HL-60/S4 treated with phorbol 12-myristate 13-acetate at 8.2 ng/mL for 4 days and 3 days (cell line): ENCODE data around the gene KCNC4.

ENCODE experiments used
- in situ Hi-C: fragments of 300-500 bp; cut with MboI; formaldehyde crosslinking; loops from 2 replicates; pipeline ENCODE4 v1.15.0; 2022; ENCODE audit warnings: low sequenced_read_pairs

Gene KCNC4

DNA sequence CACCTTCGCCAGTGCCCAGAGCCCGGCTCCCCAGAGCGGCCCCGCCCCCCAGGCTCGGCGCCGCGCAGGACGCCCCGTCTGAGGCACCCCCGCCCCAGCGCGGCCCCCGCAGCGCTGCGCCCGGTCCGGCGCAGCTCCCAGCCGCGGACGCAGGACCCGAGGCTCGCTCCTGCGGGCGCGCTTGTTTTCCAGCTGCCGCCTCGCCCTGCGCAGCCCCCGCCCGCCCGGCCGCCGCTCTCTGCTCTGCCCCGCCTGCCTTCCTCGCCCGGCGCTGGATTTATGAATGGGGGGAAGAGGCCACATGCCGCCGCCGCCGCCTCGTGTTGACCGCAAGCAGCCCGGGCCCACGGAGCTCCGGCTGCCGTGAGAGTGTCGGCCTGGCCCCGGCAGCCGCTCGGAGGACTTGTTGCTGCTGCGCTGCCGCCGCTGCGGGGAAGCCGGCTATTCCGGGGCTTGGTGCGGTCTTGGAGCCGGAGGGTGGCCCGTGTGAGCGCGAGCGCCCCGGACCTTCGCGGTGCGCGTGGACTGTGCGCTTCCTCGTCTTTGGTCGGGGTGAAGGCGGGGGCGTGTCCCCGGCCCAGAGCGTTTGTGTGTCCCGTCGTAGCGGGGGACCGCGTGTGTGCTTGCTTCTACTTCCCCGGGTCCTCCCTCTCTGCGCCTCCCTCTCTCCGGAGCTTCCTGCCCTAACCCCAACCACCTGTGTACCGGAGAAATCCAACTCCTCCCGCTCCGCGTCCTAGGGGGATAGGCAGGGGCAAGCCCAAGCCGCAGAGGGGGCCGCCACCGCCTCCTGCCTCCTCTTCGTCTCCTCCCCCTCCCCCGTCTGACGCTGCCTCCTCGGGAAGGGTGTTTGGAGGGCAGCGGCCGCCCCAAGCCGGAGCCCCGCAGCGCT lies 736 bp downstream of the KCNC4 start:
- in situ Hi-C loops = no loop called here

DNA sequence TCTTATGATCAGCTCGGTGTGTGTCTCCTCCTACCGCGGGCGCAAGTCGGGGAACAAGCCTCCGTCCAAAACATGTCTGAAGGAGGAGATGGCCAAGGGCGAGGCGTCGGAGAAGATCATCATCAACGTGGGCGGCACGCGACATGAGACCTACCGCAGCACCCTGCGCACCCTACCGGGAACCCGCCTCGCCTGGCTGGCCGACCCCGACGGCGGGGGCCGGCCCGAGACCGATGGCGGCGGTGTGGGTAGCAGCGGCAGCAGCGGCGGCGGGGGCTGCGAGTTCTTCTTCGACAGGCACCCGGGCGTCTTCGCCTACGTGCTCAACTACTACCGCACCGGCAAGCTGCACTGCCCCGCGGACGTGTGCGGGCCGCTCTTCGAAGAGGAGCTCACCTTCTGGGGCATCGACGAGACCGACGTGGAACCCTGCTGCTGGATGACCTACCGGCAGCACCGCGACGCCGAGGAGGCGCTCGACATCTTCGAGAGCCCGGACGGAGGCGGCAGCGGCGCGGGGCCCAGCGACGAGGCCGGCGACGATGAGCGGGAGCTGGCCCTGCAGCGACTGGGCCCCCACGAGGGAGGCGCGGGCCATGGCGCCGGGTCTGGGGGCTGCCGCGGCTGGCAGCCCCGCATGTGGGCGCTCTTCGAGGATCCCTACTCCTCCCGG lies 1.5 kb downstream of the KCNC4 start:
- in situ Hi-C loops = no loop called here

DNA sequence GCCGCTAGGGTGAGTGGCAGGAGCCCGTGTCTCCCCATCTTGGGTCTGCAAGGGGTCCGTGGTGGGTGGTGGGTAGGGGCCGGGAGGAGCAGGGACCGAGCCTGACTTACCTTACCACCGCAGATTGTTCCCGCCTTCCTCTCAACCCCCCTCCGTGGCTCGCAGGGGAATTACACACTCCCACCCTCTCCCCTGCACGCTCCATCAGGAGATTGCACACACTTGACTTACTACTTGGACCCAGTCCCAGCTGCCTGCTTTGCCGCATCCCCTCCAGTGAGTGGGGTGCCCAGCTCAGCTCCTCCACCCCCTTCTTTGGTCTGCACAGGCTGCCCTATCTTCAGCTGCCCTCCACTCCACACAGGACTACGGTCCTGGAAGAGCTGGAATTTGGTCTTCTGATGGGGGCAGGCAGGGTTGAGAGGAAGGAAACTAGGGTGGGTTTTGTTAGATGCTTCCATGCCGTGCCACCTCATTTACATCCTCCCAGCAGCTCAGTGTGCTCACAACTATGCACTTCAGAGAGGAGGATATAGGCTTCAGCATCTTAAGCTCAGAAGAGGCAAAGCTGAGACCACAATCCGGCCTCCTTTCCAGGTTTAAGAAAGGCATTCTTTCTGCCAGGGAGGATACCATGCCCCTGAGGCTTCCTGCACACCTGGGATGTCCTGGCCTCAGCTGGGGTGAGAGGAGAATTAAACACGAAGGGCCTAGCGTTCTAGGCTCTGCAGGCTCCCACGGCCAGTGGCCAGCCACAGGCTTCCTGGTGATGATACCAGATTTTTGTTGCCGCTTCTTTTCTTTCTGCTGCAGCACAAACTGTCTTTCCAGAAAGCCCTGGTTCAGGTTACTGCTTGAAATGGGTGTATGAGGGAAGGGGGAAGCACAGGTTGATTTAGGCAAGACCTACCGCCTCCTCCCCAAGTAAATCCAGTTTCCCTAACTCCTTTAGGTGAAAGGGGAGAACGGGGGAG lies 2.3 kb downstream of the KCNC4 start:
- in situ Hi-C loops = no loop called here

DNA sequence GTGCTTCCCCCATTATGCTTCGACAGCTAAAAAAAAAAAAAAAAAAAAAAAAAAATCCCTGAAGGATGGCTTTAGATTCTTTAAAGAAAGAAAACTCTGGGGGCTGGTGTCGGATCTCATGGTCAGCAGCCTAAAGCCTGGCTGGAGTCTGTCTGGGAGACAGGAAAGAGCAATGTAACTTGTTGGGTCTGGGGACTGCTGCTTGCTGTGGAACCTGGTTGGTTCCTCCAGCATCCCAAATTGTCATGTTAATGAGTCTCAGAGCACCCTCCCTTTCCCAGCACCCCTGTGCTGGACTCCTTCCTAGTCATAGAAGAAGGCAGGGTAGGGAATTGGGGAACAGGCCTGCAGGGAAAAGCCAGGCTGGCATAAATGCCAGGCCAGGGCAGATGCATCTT lies 3.0 kb downstream of the KCNC4 start:
- in situ Hi-C loops = no loop called here

DNA sequence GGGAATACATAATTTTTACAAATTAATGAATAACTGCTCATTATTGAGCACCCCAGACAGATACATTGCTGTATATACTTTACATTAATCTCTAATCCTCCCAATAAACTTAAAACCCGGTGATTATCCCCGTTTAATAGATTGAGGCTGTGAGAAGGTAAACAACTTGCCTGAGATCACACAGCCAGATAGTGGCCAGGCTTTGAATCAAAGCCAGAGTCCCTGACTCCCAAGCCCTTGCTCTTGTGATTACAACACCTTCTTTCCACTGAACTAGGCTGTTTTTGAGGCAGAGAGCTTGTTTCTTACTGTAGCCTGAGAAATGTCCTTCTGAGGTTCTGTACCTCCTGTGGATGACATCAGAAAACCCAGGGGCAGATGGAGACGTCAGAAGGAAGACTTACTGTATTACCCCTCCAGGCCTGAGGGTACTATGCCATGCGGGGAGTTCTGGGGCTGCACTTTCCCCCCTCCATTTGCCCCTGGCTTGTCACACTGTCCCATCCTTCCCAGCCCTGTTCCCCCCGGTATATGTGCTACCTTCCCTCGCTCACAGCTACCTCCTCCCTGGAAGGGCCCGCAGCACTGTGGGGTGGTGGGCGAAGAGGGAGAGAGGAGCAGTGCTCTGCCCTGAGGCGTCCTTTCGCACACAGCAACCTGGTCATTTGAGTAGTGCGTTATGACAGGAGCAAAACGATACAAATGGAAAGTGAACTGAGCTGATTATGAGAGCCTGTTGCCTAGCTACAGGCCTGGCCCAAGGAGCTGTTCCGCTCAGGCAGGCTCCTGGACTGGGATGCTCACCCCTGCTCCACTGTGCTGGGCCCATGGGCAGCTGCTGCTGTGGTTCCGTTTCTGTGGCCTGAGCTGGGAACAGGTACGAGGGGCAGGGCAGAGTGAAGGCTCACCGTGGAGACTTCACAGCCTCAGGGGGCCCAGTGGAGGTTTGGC lies 4.6 kb downstream of the KCNC4 start:
- in situ Hi-C loops = no loop called here

DNA sequence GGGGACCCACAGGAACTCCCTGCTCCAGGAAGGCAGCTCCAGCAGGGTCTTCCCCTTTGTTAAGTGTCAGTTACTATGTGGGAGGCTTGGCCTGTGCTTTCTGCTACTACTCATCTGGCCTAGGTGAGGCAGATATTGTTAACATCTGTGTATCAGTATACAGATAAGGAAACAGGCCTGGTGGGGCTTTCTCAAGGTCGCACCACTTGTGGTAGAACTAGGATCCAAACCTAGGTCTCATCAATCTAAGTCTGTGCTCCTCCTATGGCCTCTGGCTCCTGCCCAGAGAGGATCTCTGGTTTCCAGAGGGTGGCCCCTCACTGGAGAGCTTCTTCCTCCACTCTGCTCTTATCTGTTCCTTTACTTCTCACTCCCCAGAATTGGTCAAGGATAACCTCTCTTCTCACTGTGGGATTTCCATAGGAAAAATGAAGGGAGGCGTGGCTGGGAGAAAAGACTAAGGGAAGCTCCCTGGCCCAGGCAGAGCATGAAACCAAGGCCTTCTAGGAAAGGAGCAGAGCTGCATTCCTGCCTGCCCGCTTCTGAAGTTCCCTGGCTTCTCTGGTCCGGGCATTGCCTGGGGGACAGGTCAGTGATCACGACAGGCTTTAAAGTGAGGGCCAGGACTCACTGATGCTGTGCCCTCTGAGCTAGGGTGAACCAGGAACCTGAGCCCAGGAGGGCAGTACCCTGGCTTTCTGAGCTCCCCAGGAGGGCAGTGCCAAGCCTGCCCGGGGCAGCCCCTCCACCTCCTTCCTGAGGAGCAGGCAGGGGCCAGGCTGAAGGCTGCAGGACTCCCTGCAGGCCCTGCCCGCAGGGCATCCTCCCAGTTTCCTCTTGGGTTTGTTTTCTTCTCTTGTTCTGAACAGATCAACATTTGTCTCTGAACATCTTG lies 5.8 kb downstream of the KCNC4 start:
- in situ Hi-C loops = no loop called here

DNA sequence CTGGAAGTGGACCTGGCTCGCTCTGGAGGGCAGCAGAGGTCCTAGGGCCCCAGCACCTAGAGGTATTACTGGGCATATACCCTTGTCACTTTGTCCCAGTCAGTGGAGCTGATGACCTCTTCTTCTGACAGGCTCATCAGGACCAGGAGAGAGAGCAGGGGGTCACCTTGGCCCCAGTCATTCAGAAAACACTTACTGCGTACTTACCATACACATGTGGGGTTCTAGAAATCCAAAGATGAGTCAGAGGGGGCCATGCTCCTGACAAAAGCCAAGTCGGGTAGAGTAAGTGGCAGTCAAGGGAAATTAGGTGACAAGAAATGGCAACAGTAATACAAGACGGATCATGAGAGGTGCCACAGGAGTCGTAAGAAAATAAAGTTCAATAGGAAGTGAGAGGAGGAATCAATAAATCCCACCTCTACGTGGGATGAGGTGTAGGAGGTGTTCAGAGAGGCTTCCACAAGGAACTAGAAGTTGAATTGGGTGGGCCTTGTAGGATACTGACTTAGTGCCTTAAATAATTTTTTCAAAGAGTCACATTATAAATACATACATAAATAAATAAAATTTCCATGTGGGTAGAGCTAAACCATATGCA lies 6.8 kb downstream of the KCNC4 start:
- in situ Hi-C loops = no loop called here

DNA sequence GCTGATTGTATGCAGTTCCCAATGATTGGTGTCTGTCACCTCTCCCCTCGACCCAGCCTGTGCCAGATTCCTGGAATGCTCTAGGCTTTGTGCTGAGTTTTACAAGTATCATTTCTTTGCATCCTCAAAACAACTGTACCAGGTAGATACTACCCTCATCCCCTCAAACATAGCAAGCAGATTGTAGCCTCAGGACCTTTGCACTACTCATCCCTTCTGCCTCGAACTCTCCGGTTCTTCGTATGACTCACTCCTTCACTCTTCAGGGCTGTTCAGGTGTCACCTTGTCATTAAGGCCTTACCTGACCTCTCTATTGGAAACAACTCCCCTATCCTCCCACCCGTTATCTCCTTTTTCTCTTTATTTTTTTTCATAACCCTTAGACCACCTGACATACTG lies 8.0 kb downstream of the KCNC4 start:
- in situ Hi-C loops = no loop called here

DNA sequence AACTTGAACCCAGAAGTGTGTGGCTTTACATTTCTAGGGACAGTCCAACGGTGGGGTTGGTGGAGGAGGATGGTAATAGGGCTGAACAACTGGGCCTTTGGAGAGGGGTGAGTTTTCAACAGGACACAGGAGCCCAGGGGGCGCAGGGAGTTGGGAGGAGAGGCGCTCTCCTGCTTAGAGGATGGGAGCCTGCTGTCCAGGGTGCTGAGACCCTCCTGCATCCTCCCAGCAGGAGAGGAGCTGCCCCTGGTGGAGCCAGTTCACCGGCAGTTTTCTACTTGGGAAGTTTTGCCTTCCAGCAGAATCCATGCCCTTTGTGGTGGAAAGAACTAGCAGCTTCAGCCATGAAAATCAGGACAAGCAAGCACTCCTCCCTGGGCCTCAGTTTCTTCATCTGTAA lies 8.6 kb downstream of the KCNC4 start:
- in situ Hi-C loops = no loop called here

DNA sequence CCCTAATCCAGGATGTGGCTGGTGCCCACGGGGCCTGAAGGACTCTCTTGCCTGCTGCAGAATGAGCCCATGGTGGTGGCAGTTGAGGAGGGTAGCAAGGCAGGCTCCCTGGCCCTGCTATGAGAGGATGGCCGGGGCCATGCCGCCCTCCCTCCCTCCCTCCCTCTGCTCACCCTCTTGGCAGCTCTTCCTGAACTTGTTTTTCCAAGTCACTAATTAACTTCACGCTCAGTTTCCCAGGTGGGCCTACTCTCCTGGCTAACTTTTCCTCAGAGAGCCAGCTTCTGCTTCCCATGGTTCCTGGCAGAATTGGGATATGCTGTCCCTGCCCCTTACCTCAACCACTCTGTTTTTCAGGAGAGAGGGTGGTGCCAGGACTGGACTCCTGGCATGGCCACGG lies 10.2 kb downstream of the KCNC4 start:
- in situ Hi-C loops = no loop called here

DNA sequence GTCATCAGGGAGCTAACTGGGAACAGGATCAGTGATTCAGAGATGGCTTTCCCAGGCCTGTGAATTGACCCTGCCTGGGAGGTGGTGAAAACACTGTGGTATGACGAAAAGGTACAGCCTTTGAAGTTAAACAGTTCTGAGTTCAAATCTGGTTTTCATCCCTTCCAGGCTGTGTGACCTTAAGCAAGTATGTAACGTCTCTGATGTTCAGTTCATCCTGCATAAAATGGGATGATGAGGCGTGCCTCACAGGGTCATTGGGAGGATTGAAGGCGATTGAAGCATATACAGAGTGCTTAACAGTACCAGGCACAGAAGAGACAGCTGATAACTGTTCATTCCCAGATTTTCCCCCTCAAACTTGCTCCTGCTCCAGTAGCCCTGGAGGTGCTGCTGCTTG lies 11.0 kb downstream of the KCNC4 start:
- in situ Hi-C loops = no loop called here

DNA sequence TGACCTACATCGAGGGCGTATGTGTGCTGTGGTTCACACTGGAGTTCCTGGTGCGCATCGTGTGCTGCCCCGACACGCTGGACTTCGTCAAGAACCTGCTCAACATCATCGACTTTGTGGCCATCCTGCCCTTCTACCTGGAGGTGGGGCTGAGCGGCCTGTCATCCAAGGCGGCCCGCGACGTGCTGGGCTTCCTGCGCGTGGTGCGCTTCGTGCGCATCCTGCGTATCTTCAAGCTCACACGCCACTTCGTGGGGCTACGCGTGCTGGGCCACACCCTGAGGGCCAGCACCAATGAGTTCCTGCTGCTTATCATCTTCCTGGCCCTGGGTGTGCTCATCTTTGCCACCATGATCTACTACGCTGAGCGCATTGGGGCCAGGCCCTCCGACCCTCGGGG lies 13.0 kb downstream of the KCNC4 start:
- in situ Hi-C loops = no loop called here

DNA sequence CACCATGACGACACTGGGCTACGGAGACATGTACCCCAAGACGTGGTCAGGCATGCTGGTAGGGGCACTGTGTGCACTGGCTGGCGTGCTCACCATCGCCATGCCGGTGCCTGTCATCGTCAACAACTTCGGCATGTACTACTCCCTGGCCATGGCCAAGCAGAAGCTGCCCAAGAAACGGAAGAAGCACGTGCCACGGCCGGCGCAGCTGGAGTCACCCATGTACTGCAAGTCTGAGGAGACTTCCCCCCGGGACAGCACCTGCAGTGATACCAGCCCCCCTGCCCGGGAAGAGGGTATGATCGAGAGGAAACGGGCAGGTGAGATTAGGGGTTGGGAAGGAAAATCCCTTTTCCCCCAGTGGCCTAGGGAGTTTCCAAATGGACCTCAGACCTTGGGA lies 13.5 kb downstream of the KCNC4 start:
- in situ Hi-C loops = no loop called here

DNA sequence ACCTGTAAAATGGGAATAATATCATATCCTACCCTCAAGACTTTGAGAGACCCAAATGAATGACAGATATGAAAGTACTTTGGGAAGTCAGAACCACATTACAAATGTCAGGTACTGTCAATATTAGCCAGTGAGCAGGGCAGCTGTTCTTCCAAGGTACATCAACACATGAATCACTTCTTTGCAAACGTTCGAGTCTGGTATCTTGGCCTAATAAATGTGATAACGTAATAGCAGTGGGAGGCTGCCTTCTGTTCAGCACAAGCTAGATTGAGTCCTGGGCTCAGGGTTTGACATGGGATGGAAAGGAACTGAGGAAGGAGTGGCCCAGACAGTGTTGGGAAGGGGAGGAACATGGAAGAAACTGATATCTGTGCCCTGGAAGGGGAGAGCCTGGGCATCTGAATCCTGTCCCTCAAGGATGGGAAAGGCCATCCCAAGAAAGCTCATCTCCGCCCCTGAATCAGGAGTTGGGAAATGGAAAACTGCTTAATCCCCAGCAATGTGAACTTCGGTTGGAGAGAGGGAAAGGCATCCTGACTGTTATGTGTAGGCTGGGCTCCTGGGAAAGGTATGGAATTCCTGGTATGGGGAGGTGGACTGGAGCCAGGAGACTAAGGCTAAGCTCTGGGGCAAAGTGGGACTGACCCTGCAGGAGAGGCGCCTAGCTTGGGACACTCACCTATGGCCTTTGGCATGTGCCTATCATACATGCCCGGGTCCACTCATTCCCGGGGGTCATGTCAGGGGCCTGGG lies 14.3 kb downstream of the KCNC4 start:
- in situ Hi-C loops = no loop called here

DNA sequence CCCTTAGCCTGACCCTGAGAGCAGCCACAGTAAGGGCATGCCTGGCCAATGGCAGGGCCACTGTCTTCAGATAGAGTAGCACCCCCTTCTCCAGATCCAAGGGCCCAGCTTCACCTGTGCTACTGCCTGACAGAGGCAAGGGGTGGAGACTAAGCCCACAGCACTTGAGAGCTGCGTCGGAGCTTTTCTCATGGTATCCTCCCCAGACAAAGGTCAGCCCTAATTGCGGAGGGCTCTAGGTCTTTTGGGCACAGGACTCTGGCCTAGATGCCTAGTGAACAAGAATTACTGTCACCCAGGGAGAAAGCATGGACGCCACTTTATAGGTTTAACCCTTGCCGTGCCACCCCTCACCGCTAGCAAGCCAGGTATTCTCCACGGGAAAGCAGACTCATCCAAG lies 15.1 kb downstream of the KCNC4 start:
- in situ Hi-C loops = no loop called here

DNA sequence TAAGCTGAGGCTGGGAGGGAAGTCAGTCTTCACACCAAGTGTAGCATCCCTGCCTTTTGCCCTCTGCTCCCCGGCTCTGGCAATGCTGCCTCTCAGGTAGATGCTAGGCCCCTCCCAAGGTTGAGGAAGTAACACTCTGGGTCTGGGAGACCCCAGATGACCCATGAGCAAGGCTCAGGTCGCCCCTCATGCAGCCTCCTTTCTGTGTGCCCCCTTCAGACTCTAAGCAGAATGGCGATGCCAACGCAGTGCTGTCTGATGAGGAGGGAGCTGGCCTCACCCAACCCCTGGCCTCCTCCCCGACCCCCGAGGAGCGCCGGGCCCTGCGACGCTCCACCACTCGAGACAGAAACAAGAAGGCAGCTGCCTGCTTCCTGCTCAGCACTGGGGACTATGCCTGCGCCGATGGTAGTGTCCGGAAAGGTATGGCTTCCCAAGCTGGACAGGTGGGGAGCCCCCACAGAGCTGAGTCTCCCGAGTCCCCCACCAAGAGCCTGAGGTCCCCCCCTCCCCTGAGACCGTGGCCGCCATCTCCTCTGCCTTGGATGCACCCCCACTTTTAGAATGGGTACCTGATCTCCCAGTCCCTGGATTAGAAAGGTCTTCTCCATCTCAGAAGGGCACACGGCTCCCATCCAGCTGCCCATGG lies 15.8 kb downstream of the KCNC4 start:
- in situ Hi-C loops = no loop called here

DNA sequence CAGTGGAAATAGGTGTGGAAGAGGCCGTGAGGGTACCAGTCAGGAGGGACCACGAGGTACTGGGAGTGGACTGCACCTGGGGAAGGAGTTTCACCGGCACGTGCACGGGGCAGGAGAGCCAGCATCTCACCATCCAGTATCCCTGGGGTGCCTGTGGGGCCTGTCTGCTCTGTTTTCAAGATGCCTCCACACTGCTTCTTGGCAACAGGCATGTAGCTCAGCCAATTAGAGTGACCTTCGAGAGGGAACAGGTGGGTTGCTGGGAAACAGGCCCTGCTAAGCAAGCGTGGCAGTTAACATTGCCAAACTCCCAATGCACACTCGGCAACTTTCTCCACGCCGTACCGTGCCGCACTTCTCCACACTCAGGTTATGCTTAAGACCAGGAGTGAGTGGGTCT lies 17.7 kb downstream of the KCNC4 start:
- in situ Hi-C loops = no loop called here

DNA sequence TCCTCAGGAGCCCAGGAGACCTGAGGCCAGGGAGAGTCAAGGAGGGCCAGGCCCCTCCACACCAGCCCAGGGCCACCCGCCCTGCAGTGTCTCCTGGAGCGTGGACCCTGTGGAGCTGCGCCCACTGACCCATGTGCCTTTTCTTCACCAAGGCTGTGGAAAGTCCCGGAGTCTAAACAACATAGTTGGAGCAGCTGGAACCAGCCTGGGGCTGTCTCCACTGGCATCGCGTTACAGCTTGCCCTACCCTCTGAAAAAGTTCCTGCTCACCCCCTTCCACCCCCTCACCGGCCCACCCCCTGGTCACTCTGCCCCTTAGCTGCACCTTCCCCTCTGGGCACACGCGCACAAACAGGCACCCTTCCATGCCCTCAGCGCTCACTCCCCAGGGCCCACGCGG lies 18.3 kb downstream of the KCNC4 start:
- in situ Hi-C loops = no loop called here
